GM11168 (cell line): Measurements from ENCODE around the gene TMEM191C.
"Not testable (repeated sequence)": the region's sequence is repeated elsewhere in the genome, so short reads cannot be mapped to it uniquely, and the experiment has no call there.

Source experiments
- in situ Hi-C: fragments of 300-500 bp; cut with MboI; formaldehyde crosslinking; loops from one replicate; pipeline ENCODE4 v1.12.0; 2022; ENCODE audit warnings: low sequenced_read_pairs; ENCODE audit not compliant: unreplicated experiment

Gene TMEM191C

GRCh38 chr22:21467337-21468193, at the start of gene TMEM191C:
Gene TMEM191C (plus strand): TSS chr22:21467387. CDS start chr22:21467460, 73 bp downstream.
- in situ Hi-C loops: not testable (repeated sequence)

GRCh38 chr22:21417853-21418252, 49.3 kb upstream of the TMEM191C start:
- in situ Hi-C loops: not testable (repeated sequence)

- in situ Hi-C loops: not testable (repeated sequence)
Measured at GRCh38 chr22:21418974-21419638, 48.1 kb upstream of the TMEM191C start.

- in situ Hi-C loops: not testable (repeated sequence)
Measured at GRCh38 chr22:21420180-21420763, 46.9 kb upstream of the TMEM191C start.

GRCh38 chr22:21424084-21424709, 43.0 kb upstream of the TMEM191C start:
- in situ Hi-C loops: not testable (repeated sequence)

- in situ Hi-C loops: not testable (repeated sequence)
Measured at GRCh38 chr22:21434378-21435233, 32.6 kb upstream of the TMEM191C start.

GRCh38 chr22:21435998-21436810, 31.0 kb upstream of the TMEM191C start:
- in situ Hi-C loops: not testable (repeated sequence)

GRCh38 chr22:21438013-21438412, 29.2 kb upstream of the TMEM191C start:
- in situ Hi-C loops: not testable (repeated sequence)

- in situ Hi-C loops: not testable (repeated sequence)
Measured at GRCh38 chr22:21440018-21440636, 27.1 kb upstream of the TMEM191C start.

GRCh38 chr22:21440676-21441075, 26.5 kb upstream of the TMEM191C start:
- in situ Hi-C loops: not testable (repeated sequence)

GRCh38 chr22:21441170-21441569, 26.0 kb upstream of the TMEM191C start:
- in situ Hi-C loops: not testable (repeated sequence)

- in situ Hi-C loops: not testable (repeated sequence)
Measured at GRCh38 chr22:21442123-21442522, 25.1 kb upstream of the TMEM191C start.

- in situ Hi-C loops: not testable (repeated sequence)
Measured at GRCh38 chr22:21442646-21443045, 24.5 kb upstream of the TMEM191C start.

- in situ Hi-C loops: no loop called here
Measured at GRCh38 chr22:21443057-21443734, 24.0 kb upstream of the TMEM191C start.

GRCh38 chr22:21443735-21444421, 23.3 kb upstream of the TMEM191C start:
- in situ Hi-C loops: no loop called here

- in situ Hi-C loops: no loop called here
Measured at GRCh38 chr22:21444701-21445436, 22.3 kb upstream of the TMEM191C start.
